Measurements from ENCODE around the gene SUCNR1.

SUCNR1 gene

DNA sequence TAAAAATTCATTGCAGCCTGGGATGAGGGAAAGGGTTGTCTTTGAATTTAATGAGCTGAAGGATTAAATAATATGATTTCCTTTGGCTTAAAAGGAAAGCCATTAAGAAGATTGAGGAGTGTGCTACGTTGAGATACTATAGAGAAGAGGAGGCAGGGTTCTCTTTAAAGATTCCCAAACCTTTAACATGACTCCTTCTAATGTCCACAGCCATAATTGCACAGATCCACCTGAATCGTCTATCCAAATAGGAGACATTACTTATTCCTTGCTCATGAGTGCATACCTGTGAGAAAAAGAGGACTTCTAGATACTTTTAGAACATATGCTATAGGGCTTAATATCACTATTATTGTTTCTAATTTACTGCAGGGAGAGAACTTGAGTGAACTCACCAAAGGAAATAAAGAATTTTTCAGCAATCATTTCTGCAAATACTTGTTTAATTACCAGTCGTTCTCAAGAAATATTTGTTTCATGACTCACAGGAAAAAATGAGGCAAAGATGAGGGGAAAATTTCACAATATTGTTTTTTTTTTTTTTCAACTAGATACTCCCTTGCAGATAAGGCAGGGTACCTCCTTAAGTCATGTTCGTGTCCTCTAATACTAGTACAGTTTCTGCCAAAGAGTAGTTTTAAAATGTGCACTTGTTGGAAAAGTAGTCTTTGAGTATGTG lies 8.9 kb upstream of the SUCNR1 start:
- no CpG with 5 or more reads among the region's 4 CpGs for WGBS
- H3K14ac ChIP-seq (ENCODE audit: low read length in 2 of 2): no peak overlapping the region

GRCh38 chr3:151866711-151867410 lies 6.6 kb upstream of the SUCNR1 start:
- no peaks in the 10 kb centered on the region for H3K79me1 ChIP-seq (replicated peaks; ENCODE audit: low read length, poor library complexity, severe bottlenecking)
- no peak overlapping the region for H2BK120ac ChIP-seq (ENCODE audit: low read depth, low read length)
- no peak overlapping the region for H2AFZ ChIP-seq (ENCODE audit: low read depth, low read length)
- no peak overlapping the region for H2AK5ac ChIP-seq (ENCODE audit: low read length, severe bottlenecking)
- no peaks in the 10 kb centered on the region for H3K36me3 ChIP-seq (ENCODE audit: control insufficient read depth in 1 of 2, insufficient read depth in 2 of 2, low read depth in 1 of 2, low read length in 2 of 2)
- no peaks in the 10 kb centered on the region for H3K27me3 ChIP-seq (ENCODE audit: control insufficient read depth in 1 of 2, insufficient read depth in 1 of 2, low read length in 2 of 2)
- peak overlapping the region in 1 of 2 experiments; percentile 71 for H2BK12ac ChIP-seq (ENCODE audit: low read length in 2 of 2)
- no peak overlapping the region for H2BK15ac ChIP-seq (ENCODE audit: low read depth, poor library complexity, severe bottlenecking)
- peak overlapping the region in 1 of 2 experiments; percentile 91 for H3K4ac ChIP-seq (ENCODE audit: low read depth in 1 of 2, low read length in 2 of 2)
- no peak overlapping the region for H3K4me2 ChIP-seq (ENCODE audit: low read length, poor library complexity, severe bottlenecking)
- no peak overlapping the region for H3K23ac ChIP-seq (ENCODE audit: low read length in 2 of 2)
- H3K4me3 ChIP-seq (ENCODE audit: insufficient read depth in 1 of 2, low read depth in 1 of 2, low read length in 2 of 2): no peak overlapping the region
- H3K9ac ChIP-seq (ENCODE audit: low read length): peak overlapping the region; percentile 29
- peak overlapping the region; percentile 49 for H3K27ac ChIP-seq (ENCODE audit: low read length, poor library complexity, severe bottlenecking)
- H2BK5ac ChIP-seq (ENCODE audit: low read depth, low read length, poor library complexity, severe bottlenecking): peak overlapping the region; percentile 12
- no peaks in the 10 kb centered on the region for H3K9me3 ChIP-seq (ENCODE audit: control insufficient read depth, low read length)
- DNase-seq: peak; percentile 33
- no peak overlapping the region for H4K8ac ChIP-seq (ENCODE audit: low read length)
- no peaks in the 10 kb centered on the region for H3K4me1 ChIP-seq (ENCODE audit: control insufficient read depth, insufficient read depth, low read depth, low read length)
- 6% methylated on average over 3 of the region's 4 CpGs for WGBS
- H3K18ac ChIP-seq (ENCODE audit: low read depth in 1 of 2, low read length in 2 of 2): peak overlapping the region in 1 of 2 experiments; percentile 84
- H3K14ac ChIP-seq (ENCODE audit: low read length in 2 of 2): peak overlapping the region in 1 of 2 experiments; percentile 81
- no peak overlapping the region for H4K91ac ChIP-seq (ENCODE audit: low read length)

More for the DNA sequence above, 8.9 kb upstream of the SUCNR1 start:
- no peaks in the 10 kb centered on the region for H3K4me1 ChIP-seq (ENCODE audit: control insufficient read depth, insufficient read depth, low read depth, low read length)
- H3K27ac ChIP-seq (ENCODE audit: low read length, poor library complexity, severe bottlenecking): peak overlapping the region; percentile 87
- H3K4me2 ChIP-seq (ENCODE audit: low read length, poor library complexity, severe bottlenecking): no peak overlapping the region
- H3K27me3 ChIP-seq (ENCODE audit: control insufficient read depth in 1 of 2, insufficient read depth in 1 of 2, low read length in 2 of 2): no peaks in the 10 kb centered on the region
- DNase-seq: peak; percentile 83
- H3K36me3 ChIP-seq (ENCODE audit: control insufficient read depth in 1 of 2, insufficient read depth in 2 of 2, low read depth in 1 of 2, low read length in 2 of 2): no peaks in the 10 kb centered on the region
- H3K23ac ChIP-seq (ENCODE audit: low read length in 2 of 2): no peak overlapping the region
- no peak overlapping the region for H2BK12ac ChIP-seq (ENCODE audit: low read length in 2 of 2)
- H3K18ac ChIP-seq (ENCODE audit: low read depth in 1 of 2, low read length in 2 of 2): no peak overlapping the region
- H3K4ac ChIP-seq (ENCODE audit: low read depth in 1 of 2, low read length in 2 of 2): no peak overlapping the region
- H3K9ac ChIP-seq (ENCODE audit: low read length): no peak overlapping the region
- no peak overlapping the region for H4K91ac ChIP-seq (ENCODE audit: low read length)
- H2BK120ac ChIP-seq (ENCODE audit: low read depth, low read length): no peak overlapping the region
- H3K79me1 ChIP-seq (replicated peaks; ENCODE audit: low read length, poor library complexity, severe bottlenecking): no peaks in the 10 kb centered on the region
- no peak overlapping the region for H2BK15ac ChIP-seq (ENCODE audit: low read depth, poor library complexity, severe bottlenecking)
- no peak overlapping the region for H2AFZ ChIP-seq (ENCODE audit: low read depth, low read length)
- H2AK5ac ChIP-seq (ENCODE audit: low read length, severe bottlenecking): no peak overlapping the region
- H3K4me3 ChIP-seq (ENCODE audit: insufficient read depth in 1 of 2, low read depth in 1 of 2, low read length in 2 of 2): no peak overlapping the region
- no peaks in the 10 kb centered on the region for H3K9me3 ChIP-seq (ENCODE audit: control insufficient read depth, low read length)
- no peak overlapping the region for H4K8ac ChIP-seq (ENCODE audit: low read length)
- H2BK5ac ChIP-seq (ENCODE audit: low read depth, low read length, poor library complexity, severe bottlenecking): no peak overlapping the region

DNA sequence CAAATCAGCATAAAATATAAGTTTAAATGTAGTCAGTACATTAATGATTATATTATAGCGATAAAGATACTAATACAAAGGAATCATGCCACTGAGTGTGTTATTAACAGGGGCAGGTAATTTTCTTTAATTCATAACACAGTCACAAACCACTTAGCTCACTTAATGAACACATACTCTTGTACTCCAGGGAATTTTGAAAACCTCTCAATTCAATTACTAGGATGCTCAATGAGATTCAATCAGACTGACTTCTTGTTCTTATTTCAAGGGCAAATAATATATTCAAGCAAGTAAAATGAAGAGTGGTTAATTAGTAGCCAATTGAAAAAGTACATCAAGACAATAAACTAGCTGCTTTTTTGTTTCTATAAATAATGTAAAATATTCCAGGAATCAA lies 5.8 kb upstream of the SUCNR1 start:
- no peak for DNase-seq
- Histone ChIP-seq H4K91ac (ENCODE audit: low read length) (no peak overlapping the region), H3K27ac (ENCODE audit: low read length, poor library complexity, severe bottlenecking) (no peak overlapping the region), H2BK15ac (ENCODE audit: low read depth, poor library complexity, severe bottlenecking) (no peak overlapping the region), H3K4me3 (ENCODE audit: insufficient read depth in 1 of 2, low read depth in 1 of 2, low read length in 2 of 2) (no peak overlapping the region), H2BK120ac (ENCODE audit: low read depth, low read length) (no peak overlapping the region), H4K8ac (ENCODE audit: low read length) (no peak overlapping the region), H3K18ac (ENCODE audit: low read depth in 1 of 2, low read length in 2 of 2) (no peak overlapping the region), H2BK12ac (ENCODE audit: low read length in 2 of 2) (no peak overlapping the region), H3K14ac (ENCODE audit: low read length in 2 of 2) (no peak overlapping the region), H3K4me2 (ENCODE audit: low read length, poor library complexity, severe bottlenecking) (no peak overlapping the region), H3K9me3 (ENCODE audit: control insufficient read depth, low read length) (no peaks in the 10 kb centered on the region), H2AFZ (ENCODE audit: low read depth, low read length) (no peak overlapping the region), H2BK5ac (ENCODE audit: low read depth, low read length, poor library complexity, severe bottlenecking) (no peak overlapping the region), H3K4ac (ENCODE audit: low read depth in 1 of 2, low read length in 2 of 2) (no peak overlapping the region), H3K27me3 (ENCODE audit: control insufficient read depth in 1 of 2, insufficient read depth in 1 of 2, low read length in 2 of 2) (no peaks in the 10 kb centered on the region), H3K36me3 (ENCODE audit: control insufficient read depth in 1 of 2, insufficient read depth in 2 of 2, low read depth in 1 of 2, low read length in 2 of 2) (no peaks in the 10 kb centered on the region), H3K79me1 (replicated peaks; ENCODE audit: low read length, poor library complexity, severe bottlenecking) (no peaks in the 10 kb centered on the region), H3K23ac (ENCODE audit: low read length in 2 of 2) (no peak overlapping the region), H3K9ac (ENCODE audit: low read length) (no peak overlapping the region), H3K4me1 (ENCODE audit: control insufficient read depth, insufficient read depth, low read depth, low read length) (no peaks in the 10 kb centered on the region), H2AK5ac (ENCODE audit: low read length, severe bottlenecking) (no peak overlapping the region)
- WGBS: no CpG with 5 or more reads among the region's 1 CpG

DNA sequence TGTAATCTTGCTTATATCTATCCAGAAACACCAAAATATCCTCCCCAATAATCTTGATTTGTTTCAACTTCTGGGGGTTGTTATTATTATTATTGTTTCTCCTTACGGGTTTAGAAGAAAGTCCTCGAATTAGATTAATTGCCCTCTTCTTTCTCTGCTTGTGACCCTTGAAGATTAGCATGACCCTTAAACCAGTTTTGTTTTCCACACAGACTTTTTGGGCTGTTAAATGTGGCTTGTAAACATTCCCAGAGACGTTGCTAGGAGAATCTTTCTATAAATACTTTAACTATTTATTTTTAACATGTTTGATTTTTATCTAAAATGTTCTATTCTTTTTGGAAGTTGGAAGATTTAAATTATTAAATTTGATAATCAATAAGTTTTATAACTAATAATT lies 4.3 kb upstream of the SUCNR1 start:
- Histone ChIP-seq H3K36me3 (ENCODE audit: control insufficient read depth in 1 of 2, insufficient read depth in 2 of 2, low read depth in 1 of 2, low read length in 2 of 2) (no peaks in the 10 kb centered on the region), H2BK120ac (ENCODE audit: low read depth, low read length) (no peak overlapping the region)
- WGBS: no CpG with 5 or more reads among the region's 3 CpGs

More for the DNA sequence above, 4.3 kb upstream of the SUCNR1 start:
- no peak overlapping the region for H2AFZ ChIP-seq (ENCODE audit: low read depth, low read length)
- H3K4me3 ChIP-seq (ENCODE audit: insufficient read depth in 1 of 2, low read depth in 1 of 2, low read length in 2 of 2): no peak overlapping the region
- H4K8ac ChIP-seq (ENCODE audit: low read length): no peak overlapping the region
- no peaks in the 10 kb centered on the region for H3K9me3 ChIP-seq (ENCODE audit: control insufficient read depth, low read length)
- H2AK5ac ChIP-seq (ENCODE audit: low read length, severe bottlenecking): no peak overlapping the region
- no peak overlapping the region for H3K18ac ChIP-seq (ENCODE audit: low read depth in 1 of 2, low read length in 2 of 2)
- H2BK12ac ChIP-seq (ENCODE audit: low read length in 2 of 2): no peak overlapping the region
- H4K91ac ChIP-seq (ENCODE audit: low read length): no peak overlapping the region
- H3K9ac ChIP-seq (ENCODE audit: low read length): no peak overlapping the region
- H3K14ac ChIP-seq (ENCODE audit: low read length in 2 of 2): no peak overlapping the region
- H3K4me1 ChIP-seq (ENCODE audit: control insufficient read depth, insufficient read depth, low read depth, low read length): no peaks in the 10 kb centered on the region
- no peak overlapping the region for H3K4me2 ChIP-seq (ENCODE audit: low read length, poor library complexity, severe bottlenecking)
- peak; percentile 74 for DNase-seq
- no peak overlapping the region for H3K23ac ChIP-seq (ENCODE audit: low read length in 2 of 2)
- no peak overlapping the region for H2BK5ac ChIP-seq (ENCODE audit: low read depth, low read length, poor library complexity, severe bottlenecking)
- no peaks in the 10 kb centered on the region for H3K79me1 ChIP-seq (replicated peaks; ENCODE audit: low read length, poor library complexity, severe bottlenecking)
- H3K27ac ChIP-seq (ENCODE audit: low read length, poor library complexity, severe bottlenecking): no peak overlapping the region
- no peak overlapping the region for H2BK15ac ChIP-seq (ENCODE audit: low read depth, poor library complexity, severe bottlenecking)
- H3K4ac ChIP-seq (ENCODE audit: low read depth in 1 of 2, low read length in 2 of 2): no peak overlapping the region
- H3K27me3 ChIP-seq (ENCODE audit: control insufficient read depth in 1 of 2, insufficient read depth in 1 of 2, low read length in 2 of 2): no peaks in the 10 kb centered on the region

Data from mesenchymal stem cell (in vitro differentiated cells and primary cell).